ENCODE measurements around the gene CELF4.

DNA sequence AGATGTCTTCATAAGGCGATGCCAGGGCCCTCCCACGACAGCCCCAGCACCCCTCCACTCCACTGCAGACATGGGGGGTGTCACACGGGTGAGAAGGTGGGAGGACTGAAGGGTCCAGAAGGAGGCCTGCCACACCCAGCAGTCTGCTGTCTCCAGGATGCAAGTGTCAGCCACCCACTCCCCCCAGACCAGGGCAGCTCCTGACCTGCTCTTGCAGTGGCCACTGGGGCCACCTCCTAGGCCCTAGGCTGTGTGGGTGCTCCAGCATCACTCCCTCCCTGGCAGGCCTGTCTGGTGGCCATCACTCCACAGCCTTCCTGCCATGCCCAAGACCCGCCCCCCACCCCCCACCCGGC lies 171.0 kb downstream of the CELF4 start:
- no peak for TF ChIP-seq GATA3 (IDR thresholded peaks at IDR 0.05; ENCODE audit: low read depth, low read length)
- no peak for TF ChIP-seq GATA2 (IDR thresholded peaks at IDR 0.05; ENCODE audit: low read depth, low read length)

Measured in SH-SY5Y (cell line).